Activated CD8-positive, alpha-beta memory T cell treated with anti-CD3 and anti-CD28 coated beads, Interleukin-2, amount 50 U/mL, for 48 hours (primary cell): Measurements from ENCODE around the gene CCNQ.
"Not testable (repeated sequence)": the region's sequence is repeated elsewhere in the genome, so short reads cannot be mapped to it uniquely, and the experiment has no call there.

Experiments
- DNase-seq: peaks from one replicate; pipeline ENCODE4 v3.0.0-alpha.2; 2020

Gene CCNQ

DNA sequence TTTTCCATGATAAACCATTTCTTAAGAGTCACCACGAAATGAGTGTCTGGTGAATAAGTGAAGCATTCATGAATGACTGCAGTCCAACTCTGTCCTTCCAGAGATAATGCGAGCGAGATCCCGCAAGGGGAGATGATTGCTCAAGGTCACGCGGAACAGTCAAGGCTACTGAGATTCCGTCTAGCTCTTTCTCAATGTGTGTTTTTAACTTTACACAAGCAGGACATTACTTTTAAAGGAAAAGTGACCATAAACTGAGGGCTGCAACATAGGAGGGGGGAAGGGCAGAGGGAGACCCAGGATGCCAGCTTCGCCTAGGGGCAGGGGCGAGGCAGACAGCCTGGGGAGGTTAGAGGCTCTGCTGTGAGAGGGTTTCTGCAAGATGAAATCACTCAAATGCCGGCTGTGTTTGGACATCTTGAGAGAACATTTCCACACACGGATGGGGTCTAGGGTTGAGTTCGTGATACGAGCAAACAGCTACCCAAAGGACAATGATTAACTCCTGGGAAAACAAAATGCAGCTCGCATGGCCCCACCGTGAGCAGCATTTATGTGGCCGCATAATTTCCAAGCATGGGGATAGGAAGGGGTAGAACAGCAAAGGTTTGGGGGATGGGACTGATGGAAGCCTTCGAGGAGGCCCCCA, 23.8 kb upstream of the CCNQ start:
- no peak for DNase-seq

DNA sequence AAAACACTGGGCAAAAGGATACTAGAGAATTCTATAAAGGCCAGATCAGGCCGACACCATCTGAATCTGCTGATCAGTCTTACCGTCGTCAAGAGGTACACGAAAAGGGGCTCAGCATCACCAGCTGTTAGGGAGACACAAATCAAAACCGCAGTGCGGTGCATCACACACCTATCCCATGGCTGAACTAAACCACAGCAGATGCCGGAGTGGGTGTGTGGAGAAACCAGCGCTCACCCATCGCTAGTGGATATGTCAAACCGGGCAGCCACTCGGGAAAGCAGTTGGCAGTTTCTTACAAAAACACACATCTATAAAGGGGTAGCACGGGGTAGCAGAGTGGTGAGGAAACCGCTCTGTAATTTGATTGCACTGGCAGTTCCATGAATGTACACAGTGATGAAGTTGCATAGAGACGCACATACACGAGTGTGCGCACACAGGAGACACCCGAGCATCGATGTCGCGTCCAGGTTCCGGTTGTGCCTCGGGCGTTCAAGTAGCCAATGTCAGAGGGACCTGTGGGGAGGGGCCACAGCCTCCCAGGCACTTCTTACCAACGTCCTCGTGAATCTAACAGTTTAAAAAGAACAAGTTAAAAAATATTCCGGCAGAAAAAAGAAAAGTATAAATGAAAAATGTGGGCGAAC, 23.1 kb upstream of the CCNQ start:
- no peak for DNase-seq

DNA sequence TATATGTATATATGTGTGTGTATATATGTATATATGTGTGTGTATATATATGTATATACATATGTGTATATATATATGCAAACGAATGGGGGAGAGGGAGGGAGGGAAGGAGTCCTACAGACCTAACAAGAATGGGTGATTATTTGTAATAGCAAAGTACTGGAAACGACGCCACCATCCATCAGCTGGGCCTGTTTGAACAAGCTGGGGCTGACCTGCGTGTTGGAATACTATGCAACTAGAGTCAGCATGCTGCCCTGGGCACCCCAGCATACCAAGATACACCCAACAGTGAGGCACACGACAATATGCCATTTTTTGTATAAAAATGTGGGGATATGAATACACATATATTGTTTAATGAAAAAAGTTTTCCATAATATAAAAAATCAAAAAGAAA, 21.6 kb upstream of the CCNQ start:
- DNase-seq: no peak

DNA sequence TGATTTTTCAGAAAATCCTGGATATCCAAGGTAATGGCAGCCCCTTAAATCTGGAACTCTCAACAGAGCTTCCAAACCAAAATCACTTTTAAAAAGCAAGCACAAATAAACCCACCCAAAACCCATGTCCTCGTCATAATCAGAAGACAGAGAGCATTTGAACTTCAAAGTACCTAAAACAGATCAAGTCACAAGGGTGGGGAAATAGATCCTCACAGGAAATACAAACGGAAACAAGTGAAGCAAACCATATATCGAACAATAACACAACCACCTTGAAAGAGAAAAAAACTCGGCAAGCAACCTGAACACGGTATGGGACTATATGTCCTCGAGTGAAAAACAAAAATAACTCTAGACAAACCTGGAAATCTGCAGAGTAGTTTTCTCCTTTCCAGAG, 15.9 kb upstream of the CCNQ start:
- no peak for DNase-seq

DNA sequence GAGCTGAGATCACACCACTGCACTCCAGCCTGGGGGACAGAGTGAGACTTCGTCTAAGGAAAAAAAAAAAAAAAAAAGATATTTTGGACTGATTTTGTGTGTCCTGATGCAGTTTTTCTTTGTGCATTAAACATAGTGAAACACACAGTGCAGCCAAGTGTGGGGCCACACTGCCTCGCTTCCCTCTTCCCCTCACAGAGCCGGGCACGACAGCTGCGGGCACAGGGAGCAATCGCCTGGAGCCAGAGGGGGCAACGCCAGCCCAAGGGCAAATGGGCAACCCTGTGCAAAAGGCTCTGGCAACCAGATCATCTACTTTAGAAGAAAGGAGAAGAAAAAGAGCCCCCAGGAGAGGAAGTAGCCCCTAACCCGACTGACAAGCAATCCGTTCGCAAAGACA, 13.5 kb upstream of the CCNQ start:
- no peak for DNase-seq

DNA sequence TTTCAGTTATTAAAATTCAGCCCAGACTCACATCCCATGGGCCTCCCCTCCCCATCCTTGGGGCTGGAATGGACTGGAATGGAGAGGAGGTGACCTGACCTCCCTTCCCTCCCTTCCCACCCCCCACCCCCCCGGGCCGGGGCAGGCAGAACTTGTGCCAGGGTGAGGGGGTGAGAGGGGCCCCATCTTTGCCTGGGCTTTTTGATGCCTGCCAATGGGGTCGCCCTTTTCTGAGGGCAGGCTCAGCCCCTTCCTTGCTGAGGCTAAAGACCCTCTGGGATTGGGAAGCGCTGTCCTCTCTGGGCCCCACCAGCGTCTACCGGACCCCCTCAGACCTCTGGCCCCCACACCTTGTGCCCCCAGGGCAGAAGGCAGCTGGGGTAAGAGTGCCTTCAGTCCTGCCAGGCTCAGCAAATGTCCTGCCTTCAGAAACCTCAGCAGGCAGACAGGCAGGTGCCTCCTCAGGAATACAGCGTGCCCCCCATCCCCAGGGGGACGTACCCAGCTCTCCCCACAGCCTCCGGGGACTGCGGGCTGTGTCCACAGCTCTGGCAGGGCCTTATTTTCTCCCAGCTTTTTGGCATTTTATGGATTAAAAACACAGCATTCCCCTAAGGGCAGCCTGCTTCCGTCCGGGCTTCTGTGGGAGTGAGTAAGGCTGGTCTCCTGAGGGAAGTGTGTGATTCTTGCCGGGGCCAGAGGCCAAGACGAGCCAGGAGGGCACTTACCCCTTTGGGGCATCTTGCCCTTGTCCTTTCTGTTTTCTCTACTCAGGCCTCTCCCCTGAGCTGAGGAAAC, 12.6 kb upstream of the CCNQ start:
- DNase-seq: no peak

DNA sequence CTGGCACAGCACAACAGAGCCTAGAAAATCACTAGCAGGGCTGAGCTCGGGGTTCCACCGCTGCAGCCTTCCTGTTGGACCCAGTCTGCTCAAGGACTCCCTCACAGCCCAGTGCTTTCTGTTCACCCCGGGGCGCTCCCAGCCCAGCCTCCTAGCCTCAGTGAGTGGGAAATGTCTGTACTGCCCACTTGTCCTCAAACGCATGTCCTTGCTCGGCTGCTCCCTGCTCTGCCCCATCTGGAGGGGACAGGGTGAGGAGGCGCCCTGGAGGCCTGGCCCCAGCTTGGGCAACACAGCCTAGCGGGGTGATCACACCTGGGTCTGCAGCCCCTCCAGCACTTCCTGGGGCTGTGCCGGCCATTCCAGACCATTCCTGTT, 11.9 kb upstream of the CCNQ start:
- DNase-seq: no peak

DNA sequence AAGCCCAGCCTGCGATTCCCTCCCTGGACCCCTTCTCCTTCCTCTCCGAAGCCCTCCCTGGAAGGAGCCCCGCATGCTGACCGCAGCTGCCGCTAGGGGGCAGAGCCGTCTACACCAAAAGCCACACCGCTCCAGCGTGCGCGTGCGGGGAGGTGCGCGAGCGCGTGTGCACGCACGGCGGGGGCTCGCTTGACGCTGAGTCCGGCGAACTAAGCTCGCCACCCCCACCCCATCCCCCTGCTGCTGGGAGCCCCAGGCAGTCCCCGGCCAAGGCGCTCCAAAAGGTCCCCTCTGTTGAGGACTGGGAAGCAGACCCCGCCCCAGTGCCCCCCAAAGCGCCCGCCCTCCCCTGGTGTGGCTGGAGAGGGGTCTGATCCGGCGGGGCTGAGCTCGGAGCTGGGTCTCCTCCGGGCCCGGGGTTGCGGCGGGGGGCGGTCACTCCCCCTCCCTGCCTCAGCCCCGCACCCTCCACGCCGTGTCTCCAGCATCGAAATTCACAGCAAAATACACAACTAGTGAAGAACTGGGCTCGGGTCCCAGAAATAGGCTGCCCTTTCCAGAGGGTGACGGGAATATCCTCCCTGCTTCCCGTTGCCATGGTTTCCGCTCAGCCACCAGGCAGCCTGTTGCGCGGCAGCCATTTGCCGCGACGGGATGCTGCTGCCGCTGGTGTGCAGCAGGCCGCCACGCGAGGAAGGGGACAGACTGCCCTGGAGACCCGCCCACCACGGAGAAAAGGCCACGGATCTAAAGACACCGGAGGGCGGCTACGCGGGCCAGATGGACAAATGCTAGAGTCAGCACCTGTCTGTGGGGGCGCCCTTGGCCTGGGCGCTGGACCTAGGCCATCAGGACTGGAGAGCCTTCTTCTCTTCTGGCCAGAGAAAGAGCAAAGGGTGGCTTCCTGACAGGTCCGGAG, 11.2 kb upstream of the CCNQ start:
- DNase-seq: peak; percentile 87

DNA sequence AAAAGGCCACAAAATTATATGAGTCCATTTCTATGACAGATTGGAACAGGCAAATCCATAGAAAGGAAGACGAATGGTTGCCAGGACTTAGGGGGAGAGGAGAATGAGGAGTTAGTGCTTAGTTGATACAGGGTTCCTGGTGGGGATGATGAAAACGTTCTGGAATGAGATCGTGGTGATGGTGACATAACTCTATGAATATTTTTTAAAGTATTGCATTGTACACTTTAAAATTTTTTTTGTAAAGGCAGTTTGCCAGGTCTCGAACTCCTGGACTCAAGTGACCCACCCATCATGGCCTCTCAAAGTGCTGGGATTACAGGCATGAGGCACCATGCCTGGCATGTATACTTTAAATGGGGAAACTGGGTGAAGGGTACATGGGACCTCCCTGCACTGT, 9.9 kb upstream of the CCNQ start:
- no peak for DNase-seq

DNA sequence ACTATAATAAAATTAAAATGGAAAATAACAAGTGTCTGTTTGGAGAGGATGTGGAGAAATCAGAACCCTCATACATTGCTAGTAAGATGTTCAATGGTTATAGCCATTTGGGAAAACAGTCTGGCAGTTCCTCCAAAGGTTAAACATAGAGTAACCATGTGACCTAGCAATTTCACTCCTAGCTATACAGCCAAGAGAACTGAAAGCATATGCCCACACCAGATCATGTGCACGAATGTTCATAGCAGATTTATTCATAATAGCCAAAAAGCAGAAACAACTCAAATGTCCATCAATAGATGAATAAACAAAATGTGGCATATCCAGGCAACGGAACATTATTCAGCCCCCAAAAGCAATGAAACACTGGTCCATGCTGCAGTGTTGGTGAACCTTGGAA, 9.4 kb upstream of the CCNQ start:
- DNase-seq: no peak

DNA sequence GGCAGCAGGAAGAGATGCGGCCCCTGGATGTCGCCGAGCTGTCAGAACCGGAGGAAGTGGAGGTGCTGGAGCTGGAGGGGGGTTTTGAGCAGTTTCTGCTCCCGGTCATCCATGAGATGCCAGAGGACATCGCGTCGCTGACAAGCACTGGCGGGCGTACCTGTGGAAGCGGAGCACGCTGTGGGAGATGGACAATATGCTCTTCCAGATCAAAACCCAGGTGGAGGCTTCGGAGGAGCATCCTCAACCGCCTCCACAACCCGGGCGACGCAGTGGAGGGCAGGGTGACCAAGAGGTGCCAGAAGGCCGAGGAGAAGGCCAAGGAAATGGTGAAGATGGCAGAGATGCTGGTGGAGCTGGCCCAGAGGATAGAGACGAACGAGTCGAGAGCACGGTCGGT, 7.6 kb upstream of the CCNQ start:
- no peak for DNase-seq

DNA sequence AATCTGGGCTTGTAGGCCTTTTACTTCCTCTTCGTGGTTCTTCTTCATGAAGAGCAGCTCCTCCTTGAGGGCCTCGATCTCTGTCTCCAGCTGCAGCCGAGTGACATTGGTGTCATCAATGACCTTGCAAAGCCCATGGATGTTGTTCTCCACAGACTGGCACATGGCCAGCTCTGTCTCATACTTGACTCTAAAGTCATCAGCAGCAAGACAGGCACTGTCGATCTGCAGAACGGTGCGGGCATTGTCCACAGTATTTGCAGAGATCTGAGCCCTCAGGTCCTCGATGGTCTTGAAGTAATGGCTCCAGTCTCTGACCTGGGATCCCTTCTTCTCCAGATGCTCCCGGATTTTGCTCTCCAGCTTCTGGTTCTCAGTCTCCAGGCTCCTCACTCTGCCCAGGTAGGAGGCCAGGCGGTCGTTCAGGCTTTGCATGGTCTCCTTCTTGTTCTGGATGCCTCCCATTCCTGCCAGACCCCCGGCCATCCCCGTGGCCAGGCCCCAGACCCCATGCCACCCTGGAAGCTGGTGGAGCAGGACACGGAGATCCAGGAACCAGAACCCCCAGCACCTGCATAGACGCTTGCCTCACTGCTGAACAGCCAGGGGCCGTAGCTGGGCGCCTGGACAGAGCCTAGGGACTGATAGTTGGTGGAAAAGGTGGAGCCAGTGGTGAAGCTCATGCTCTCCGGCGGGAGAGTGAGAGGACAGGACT, 5.9 kb upstream of the CCNQ start:
- not testable (repeated sequence) for DNase-seq

DNA sequence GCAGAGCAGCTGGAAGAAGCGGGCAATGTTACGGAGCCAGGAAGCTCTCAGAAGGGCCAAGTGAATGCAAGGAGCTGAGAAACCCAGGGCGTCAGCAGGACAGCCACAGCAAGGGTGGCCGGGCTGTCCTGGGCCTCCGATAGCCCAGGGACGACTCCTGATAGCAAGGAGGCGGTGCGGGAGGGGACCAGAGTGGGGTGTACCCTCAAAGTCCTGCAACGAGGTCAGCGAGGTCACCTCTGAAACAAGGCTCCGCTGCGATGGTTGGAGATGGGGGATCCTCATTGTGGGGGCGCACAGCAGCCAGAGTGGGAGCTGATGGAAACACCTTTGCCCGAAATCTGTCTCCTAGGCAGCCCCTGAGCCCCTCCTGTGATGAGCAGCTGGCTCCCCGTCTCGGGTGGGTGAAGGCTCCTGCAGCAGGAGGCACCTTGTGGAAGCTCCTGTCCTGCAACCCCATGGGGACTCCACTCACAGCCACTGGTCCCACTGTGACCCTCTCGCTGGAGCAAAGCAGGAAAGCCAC, 4.3 kb upstream of the CCNQ start:
- no peak for DNase-seq

DNA sequence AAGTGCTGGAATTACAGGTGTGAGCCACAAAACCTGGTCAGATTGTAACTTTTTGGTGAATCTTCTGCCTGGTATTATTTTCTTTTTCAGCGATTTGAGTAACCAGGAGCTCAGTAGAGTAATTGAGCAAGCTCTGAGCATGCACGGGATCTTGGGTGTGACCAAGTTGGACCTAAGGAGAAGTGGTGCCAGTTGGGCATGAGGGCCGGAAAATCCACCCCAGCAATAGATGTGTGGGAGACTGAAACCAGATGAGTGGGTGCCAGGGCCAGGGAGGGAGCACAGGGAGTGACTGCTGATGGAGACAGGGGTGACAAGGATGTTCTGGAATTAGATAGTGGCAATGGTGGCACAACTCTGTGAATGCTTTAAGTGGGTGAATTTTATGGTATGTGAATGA, 3.7 kb upstream of the CCNQ start:
- DNase-seq: no peak

DNA sequence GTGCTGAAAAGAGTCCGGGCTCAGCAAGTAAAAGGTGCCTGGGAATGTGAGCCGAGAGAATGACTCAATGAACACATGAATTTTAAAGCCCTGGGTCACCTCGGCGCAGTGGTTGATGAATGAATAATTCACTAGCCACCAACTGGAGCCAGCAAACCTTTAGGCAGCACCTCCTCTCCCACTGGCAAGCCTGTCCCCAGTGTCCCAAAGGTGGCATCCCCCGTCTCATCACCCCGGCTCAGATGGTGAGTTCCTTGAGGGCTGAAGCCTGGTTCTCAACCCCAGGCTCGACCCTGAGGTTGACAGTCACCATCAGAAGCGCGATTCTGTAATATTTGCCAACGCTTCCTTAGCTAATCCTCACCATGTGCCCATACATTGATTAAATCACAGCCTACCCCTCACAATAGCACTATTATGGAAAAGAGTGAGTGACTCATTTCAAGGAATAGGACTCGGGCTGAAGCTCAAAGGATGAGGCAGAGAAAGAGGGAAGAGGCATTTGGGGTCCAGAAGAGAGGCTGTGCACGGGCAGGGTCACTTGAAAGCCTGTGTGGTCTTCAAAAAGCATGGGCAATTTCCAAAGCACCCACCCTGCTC, 2.7 kb upstream of the CCNQ start:
- no peak for DNase-seq

DNA sequence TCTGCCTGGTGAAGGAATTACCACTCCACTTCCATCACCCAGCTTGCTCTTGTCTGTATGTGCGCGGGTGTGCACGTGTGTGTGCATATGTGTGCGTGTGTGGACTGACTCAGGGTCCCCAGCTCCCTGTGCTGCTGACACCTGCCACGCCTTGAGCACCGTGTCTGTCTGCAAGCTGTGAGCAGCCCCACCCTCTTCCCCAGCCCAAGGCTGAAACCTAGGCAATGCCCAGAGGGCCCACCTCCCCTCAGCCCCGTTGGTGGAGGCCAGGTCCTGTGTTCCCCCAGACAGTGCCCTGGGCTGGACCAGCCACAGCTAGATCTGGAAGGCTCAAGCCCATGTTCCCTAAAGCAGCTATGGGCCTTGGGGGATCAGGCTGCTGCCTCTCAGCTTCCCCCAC, 2.0 kb upstream of the CCNQ start:
- DNase-seq: no peak

DNA sequence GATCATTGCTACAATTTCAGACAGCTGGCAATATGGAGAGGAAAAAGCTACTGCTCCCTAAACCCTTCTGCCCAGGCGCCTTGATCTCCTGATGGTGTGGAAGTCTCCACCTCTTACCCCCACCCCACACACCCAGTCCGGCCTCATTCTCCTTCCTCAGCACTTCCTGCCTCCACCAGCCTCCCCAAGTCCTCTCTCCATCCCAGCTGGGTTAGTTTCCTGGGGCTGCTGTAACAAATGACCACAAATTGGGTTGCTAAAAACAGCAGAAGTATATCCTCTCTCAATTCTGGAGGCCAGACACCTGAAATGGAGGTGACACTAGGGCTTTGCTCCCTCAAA, 1.1 kb upstream of the CCNQ start:
- no peak for DNase-seq

DNA sequence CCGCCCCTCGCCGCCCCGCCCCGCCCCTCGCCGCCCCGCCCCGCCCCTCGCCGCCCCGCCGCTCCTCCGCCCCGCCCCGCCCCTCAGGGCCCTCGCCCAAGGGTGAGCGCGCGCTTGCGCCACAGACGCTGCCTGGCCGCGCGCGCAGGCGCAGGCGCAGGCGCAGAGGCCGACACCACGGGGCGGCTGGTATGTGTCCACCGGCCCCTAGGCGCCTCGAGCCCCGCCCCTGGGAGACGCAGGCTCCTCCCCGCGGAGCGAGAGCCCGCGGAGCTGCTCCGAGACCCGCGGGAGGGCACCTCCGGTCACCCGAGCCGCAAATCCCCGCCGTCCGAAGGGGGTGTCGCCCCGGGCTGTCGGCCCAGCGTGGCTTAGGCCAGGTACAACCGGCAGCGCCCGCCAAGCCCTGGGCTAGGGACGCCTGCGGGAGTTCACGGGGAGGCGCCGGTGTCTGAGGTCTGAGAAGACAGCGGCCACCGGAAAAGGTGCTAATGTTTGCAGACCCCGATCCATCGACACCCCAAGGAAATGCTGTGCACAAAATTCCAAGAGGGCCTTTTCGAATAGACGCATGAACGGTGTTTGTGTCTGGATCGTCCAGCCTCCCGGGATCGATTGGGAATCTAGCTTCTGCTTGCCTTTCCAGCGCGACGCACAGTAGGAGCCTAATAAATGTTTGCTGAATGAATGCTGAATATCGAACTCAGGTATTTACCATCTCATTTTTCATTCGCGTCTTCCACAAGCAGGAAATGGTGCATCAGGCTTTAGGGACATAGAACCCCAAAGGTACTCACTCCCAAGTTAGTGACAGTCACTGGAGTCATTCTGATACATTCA, 473 bp upstream of the CCNQ start:
- peak; percentile 90 for DNase-seq

DNA sequence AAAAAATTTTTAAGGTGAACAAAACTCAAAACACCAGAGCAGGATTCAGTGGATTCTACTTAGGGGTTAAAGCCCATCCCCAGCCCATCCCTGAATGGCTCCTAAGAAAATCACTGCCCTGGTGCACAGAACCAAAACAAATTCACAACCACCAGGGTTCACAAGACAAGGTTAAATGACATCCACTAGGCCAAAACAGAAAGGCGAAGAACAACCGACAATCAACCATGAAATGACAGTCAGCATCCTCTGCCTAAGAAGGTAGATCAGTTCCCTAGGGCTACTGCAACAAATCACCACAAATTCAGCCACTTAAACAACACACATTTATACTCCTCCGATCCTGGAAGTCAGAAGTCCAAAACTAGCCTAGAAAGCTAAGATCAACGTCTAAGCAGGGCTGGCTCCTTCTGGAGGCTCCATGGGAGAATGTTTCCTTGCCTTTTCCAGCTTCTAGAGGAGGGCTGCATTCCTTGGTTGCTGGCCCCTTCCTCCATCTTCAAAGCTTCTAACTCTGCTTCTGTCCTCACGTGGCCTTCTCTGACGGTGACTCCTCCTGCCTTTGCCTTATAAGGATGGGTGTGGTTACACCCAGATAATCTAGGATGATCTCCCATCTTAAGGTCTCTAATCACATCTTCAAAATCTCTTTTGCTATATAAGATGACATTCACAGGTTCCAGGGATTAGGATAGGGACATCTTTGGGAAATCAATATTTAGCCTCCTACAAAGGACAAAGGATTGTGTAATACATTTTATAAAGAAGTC, 1.8 kb downstream of the CCNQ start:
- DNase-seq: no peak
